Measurements from ENCODE around the gene ISM2.

- TF ChIP-seq CTCF (IDR thresholded peaks at IDR 0.05) (no peak), POLR2AphosphoS5 (IDR thresholded peaks at IDR 0.05) (no peak), POLR2A (IDR thresholded peaks at IDR 0.05) (no peak), EP300 (IDR thresholded peaks at IDR 0.05) (no peak)
These were observed 9.6 kb upstream of the ISM2 start for GRCh38 chr14:77508249-77508648.
